Osteoblast (primary cell): ENCODE data around the gene ZNF69. TPM values are rescaled to one million over a fixed set of nuclear protein-coding genes. Genes with fewer than 3 reads are reported as not detected.
A peak's percentile ranks its signal among the peaks of the same experiment; 100 is the strongest.
"Not testable (repeated sequence)": the region's sequence is repeated elsewhere in the genome, so short reads cannot be mapped to it uniquely, and the experiment has no call there.

Experiments
- DNase-seq: peaks from one replicate; pipeline ENCODE4 v3.0.0; 2011; ENCODE audit warnings: low spot score, mixed read lengths; ENCODE audit not compliant: insufficient read length; ENCODE audit errors: missing footprints
- H2AFZ ChIP-seq: 2 replicates; pipeline ENCODE4 v1.6.0; 2011; ENCODE audit warnings: mild to moderate bottlenecking, low read length
- H3K27ac ChIP-seq: 2 replicates; pipeline ENCODE4 v1.5.1; 2011; ENCODE audit warnings: mild to moderate bottlenecking, low read depth, low read length, moderate library complexity
- H3K27me3 ChIP-seq: 2 replicates; pipeline ENCODE4 v1.6.0; 2012; ENCODE audit warnings: mild to moderate bottlenecking, control low read depth, inconsistent platforms, low read length, moderate library complexity; ENCODE audit not compliant: insufficient read depth
- H3K36me3 ChIP-seq: 2 replicates; pipeline ENCODE4 v1.5.1; 2011; ENCODE audit warnings: mild to moderate bottlenecking, low read length, control low read depth, moderate library complexity; ENCODE audit not compliant: insufficient read depth
- H3K4me1 ChIP-seq: 2 replicates; pipeline ENCODE4 v1.5.1; 2011; ENCODE audit warnings: mild to moderate bottlenecking, low read length, control low read depth, moderate library complexity; ENCODE audit not compliant: insufficient read depth
- H3K4me2 ChIP-seq: 2 replicates; pipeline ENCODE4 v1.6.0; 2011; ENCODE audit warnings: mild to moderate bottlenecking, low read length; ENCODE audit not compliant: insufficient read depth
- H3K4me3 ChIP-seq: fragments of 200-600 bp; sonication (generic); 3 replicates; pipeline ENCODE4 v1.5.1; 2012; ENCODE audit warnings: mild to moderate bottlenecking, low read length, inconsistent platforms; ENCODE audit not compliant: insufficient read depth
- H3K79me2 ChIP-seq: 2 replicates; pipeline ENCODE4 v1.6.0; 2012; ENCODE audit warnings: mild to moderate bottlenecking, low read length, control low read depth, inconsistent platforms; ENCODE audit not compliant: insufficient read depth
- H3K9me3 ChIP-seq: 2 replicates; pipeline ENCODE4 v1.5.1; 2011; ENCODE audit warnings: low read depth, low read length, control low read depth
- H4K20me1 ChIP-seq: 2 replicates; pipeline ENCODE4 v1.6.0; 2012; ENCODE audit warnings: mild to moderate bottlenecking, low read length, control low read depth; ENCODE audit not compliant: insufficient read depth
- total RNA-seq: library from RNA; depleted of rRNA; stranded (reverse); fragments of >200 nt; gene quantifications from 2 replicates; pipeline ENCODE4 v1.2.3, GENCODE V29; 2012
- TF ChIP-seq, protein P1 (sequence below): IDR thresholded peaks from 2 replicates; pipeline ENCODE4 v1.5.1; 2011; ENCODE audit warnings: mild to moderate bottlenecking, low read depth, low read length, moderate library complexity; ENCODE audit errors: extremely low read depth

Gene ZNF69
- total RNA-seq, 1 donor: 14.8 TPM

DNA sequence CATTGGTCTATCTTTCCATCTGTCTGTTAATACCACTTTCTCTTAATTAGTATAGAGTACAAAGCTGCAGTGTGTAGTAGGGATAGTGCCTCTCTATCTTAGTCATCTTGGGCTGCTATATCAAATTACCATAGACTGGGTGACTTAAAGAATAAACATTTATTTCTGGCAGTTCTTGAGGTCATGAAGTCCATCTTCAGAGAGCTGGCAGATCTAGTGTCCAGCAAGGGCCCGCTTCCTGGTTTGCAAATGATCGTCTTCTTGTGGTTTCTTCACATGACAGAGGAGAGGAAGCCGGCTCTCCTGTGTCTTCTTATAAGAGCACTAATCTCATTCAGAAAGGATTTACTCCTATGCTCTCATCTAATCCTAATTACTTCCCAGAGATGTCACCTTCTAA, 43.5 kb downstream of the ZNF69 start:
- TF ChIP-seq, protein P1, sequence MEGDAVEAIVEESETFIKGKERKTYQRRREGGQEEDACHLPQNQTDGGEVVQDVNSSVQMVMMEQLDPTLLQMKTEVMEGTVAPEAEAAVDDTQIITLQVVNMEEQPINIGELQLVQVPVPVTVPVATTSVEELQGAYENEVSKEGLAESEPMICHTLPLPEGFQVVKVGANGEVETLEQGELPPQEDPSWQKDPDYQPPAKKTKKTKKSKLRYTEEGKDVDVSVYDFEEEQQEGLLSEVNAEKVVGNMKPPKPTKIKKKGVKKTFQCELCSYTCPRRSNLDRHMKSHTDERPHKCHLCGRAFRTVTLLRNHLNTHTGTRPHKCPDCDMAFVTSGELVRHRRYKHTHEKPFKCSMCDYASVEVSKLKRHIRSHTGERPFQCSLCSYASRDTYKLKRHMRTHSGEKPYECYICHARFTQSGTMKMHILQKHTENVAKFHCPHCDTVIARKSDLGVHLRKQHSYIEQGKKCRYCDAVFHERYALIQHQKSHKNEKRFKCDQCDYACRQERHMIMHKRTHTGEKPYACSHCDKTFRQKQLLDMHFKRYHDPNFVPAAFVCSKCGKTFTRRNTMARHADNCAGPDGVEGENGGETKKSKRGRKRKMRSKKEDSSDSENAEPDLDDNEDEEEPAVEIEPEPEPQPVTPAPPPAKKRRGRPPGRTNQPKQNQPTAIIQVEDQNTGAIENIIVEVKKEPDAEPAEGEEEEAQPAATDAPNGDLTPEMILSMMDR: no peak

DNA sequence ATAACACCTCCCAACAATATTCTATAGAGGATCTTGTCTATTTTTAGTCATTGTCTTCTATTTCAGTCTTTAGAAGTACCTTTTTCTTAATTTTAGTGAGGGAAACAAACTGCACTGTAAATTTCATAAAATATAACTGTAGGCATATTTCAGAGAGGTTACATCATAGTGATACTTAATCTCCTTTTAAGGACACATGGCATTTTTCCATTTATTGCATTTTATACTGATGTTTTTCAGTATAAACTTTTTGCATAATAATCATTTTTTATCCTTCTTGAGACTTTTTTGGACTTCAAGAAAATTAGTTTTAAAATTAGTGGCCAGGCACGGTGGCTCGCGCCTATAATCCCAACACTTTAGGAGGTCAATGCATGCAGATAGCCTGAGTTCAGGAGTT, 43.9 kb downstream of the ZNF69 start:
- H2AFZ ChIP-seq: no peak overlapping the region
- H3K9me3 ChIP-seq: no peaks in the 10 kb centered on the region
- peaks cover 3% of the 10 kb centered on the region for H4K20me1 ChIP-seq
- H3K27me3 ChIP-seq: no peaks in the 10 kb centered on the region
- peaks cover 79% of the 10 kb centered on the region for H3K79me2 ChIP-seq
- H3K4me1 ChIP-seq: no peaks in the 10 kb centered on the region
- H3K27ac ChIP-seq: no peak overlapping the region
- DNase-seq: peak; percentile 42
- H3K4me2 ChIP-seq: no peak overlapping the region
- TF ChIP-seq, protein P1: no peak
- no peak overlapping the region for H3K4me3 ChIP-seq
- H3K36me3 ChIP-seq: peaks cover 6% of the 10 kb centered on the region

More for the DNA sequence above, 43.5 kb downstream of the ZNF69 start:
- peak; percentile 64 for DNase-seq
- no peak overlapping the region for H3K4me3 ChIP-seq
- H3K9me3 ChIP-seq: no peaks in the 10 kb centered on the region
- no peak overlapping the region for H2AFZ ChIP-seq
- peaks cover 3% of the 10 kb centered on the region for H4K20me1 ChIP-seq
- peaks cover 2% of the 10 kb centered on the region for H3K4me1 ChIP-seq
- H3K36me3 ChIP-seq: peaks cover 6% of the 10 kb centered on the region
- no peak overlapping the region for H3K4me2 ChIP-seq
- peaks cover 84% of the 10 kb centered on the region for H3K79me2 ChIP-seq
- H3K27ac ChIP-seq: no peak overlapping the region
- H3K27me3 ChIP-seq: no peaks in the 10 kb centered on the region

DNA sequence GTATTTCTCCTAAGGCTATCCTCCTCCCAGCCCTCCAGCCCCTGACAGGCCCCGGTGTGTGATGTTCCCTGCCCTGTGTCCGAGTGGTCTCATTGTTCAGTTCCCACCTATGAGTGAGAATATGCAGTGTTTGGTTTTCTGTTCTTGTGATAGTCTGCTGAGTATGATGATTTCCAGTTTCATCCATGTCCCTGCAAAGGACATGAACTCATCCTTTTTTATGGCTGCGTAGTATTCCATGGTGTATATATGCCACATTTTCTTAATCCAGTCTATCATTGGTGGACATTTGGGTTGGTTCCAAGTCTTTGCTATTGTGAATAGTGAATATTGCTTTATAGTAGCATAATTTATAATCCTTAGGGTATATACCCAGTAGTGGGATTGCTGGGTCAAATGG, 48.2 kb downstream of the ZNF69 start:
- H2AFZ ChIP-seq, H3K27ac ChIP-seq, DNase-seq, H3K36me3 ChIP-seq, H3K4me2 ChIP-seq, H3K4me3 ChIP-seq, H3K27me3 ChIP-seq, H3K4me1 ChIP-seq, H3K9me3 ChIP-seq, H4K20me1 ChIP-seq: not testable (repeated sequence)
- H3K79me2 ChIP-seq: peaks cover 64% of the 10 kb centered on the region

DNA sequence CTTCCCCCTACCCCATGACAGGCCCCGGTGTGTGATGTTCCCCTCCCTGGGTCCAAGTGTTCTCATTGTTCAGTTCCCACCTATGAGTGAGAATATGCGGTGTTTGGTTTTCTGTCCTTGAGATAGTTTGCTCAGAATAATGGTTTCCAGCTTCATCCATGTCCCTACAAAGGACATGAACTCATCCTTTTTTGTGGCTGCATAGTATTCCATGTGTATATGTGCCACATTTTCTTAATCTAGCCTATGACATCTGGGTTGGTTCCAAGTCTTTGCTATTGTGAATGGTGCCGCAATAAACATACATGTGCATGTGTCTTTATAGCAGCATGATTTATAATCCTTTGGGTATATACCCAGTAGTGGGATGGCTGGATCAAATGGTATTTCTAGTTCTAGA, 50.8 kb downstream of the ZNF69 start:
- not testable (repeated sequence) for H2AFZ ChIP-seq, H3K36me3 ChIP-seq, H3K4me3 ChIP-seq, H3K27me3 ChIP-seq, H3K4me1 ChIP-seq, H3K27ac ChIP-seq, DNase-seq, H3K4me2 ChIP-seq, H4K20me1 ChIP-seq
- H3K9me3 ChIP-seq: peaks cover 14% of the 10 kb centered on the region
- peaks cover 59% of the 10 kb centered on the region for H3K79me2 ChIP-seq

DNA sequence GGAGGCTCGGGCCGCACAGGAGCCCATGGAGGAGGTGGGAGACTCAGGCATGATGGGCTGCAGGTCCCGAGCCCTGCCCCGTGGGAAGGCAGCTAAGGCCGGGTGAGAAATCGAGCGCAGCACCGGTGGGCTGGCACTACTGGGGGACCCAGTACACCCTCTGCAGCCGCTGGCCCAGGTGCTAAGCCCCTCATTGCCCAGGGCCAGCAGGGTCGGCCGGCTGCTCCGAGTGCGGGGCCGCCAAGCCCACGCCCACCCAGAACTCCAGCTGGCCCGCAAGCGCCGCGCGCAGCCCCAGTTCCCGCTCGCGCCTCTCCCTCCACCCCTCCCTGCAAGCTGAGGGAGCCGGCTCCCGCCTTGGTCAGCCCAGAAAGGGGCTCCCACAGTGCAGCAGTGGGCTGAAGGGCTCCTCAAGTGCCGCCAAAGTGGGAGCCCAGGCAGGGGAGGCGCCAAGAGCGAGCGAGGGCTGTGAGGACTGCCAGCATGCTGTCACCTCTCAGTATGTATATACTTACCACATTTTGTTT, 53.8 kb downstream of the ZNF69 start:
- H3K36me3 ChIP-seq, H3K27ac ChIP-seq, H2AFZ ChIP-seq, H3K4me2 ChIP-seq, H4K20me1 ChIP-seq, H3K27me3 ChIP-seq, H3K4me1 ChIP-seq, H3K4me3 ChIP-seq, DNase-seq: not testable (repeated sequence)
- Histone ChIP-seq H3K9me3 (peaks cover 36% of the 10 kb centered on the region), H3K79me2 (peaks cover 65% of the 10 kb centered on the region)
